Measurements from ENCODE around the gene LPGAT1. TPM values are rescaled to one million over a fixed set of nuclear protein-coding genes. Genes with fewer than 3 reads are reported as not detected.

The LPGAT1 gene
- total RNA-seq, 1 experiment from 2014 or later: 53.3 TPM

GRCh38 chr1:211800925-211801607 is 29.5 kb downstream of the LPGAT1 start:
- Histone ChIP-seq H3K4me2 (ENCODE audit: low read depth, low read length, poor library complexity, severe bottlenecking) (no peak overlapping the region), H4K20me1 (ENCODE audit: insufficient read depth, low read depth, low read length) (no peaks in the 10 kb centered on the region), H3K27me3 (ENCODE audit: low read length) (no peaks in the 10 kb centered on the region), H3K9me3 (ENCODE audit: low read length) (peaks cover 11% of the 10 kb centered on the region), H2AFZ (ENCODE audit: low read length) (no peak overlapping the region), H3K9me2 (replicated peaks; ENCODE audit: insufficient read depth, low read length) (no peaks in the 10 kb centered on the region), H3K9ac (ENCODE audit: low read length) (no peak overlapping the region), H3K4me1 (ENCODE audit: low read length) (no peaks in the 10 kb centered on the region), H3K4me3 (ENCODE audit: low read length) (no peak overlapping the region), H3K79me2 (ENCODE audit: low read length) (peaks cover 79% of the 10 kb centered on the region), H3K36me3 (ENCODE audit: insufficient read depth, low read length) (peaks cover 29% of the 10 kb centered on the region), H3K27ac (ENCODE audit: low read length) (no peak overlapping the region)
- DNase-seq: no peak

GRCh38 chr1:211797994-211798393 is 32.6 kb downstream of the LPGAT1 start:
- no peak overlapping the region for H3K27ac ChIP-seq (ENCODE audit: low read length)
- peaks cover 80% of the 10 kb centered on the region for H3K79me2 ChIP-seq (ENCODE audit: low read length)
- H3K9me3 ChIP-seq (ENCODE audit: low read length): peaks cover 4% of the 10 kb centered on the region
- H3K9me2 ChIP-seq (replicated peaks; ENCODE audit: insufficient read depth, low read length): no peaks in the 10 kb centered on the region
- H4K20me1 ChIP-seq (ENCODE audit: insufficient read depth, low read depth, low read length): no peaks in the 10 kb centered on the region
- no peaks in the 10 kb centered on the region for H3K4me1 ChIP-seq (ENCODE audit: low read length)
- no peak overlapping the region for H3K4me3 ChIP-seq (ENCODE audit: low read length)
- H3K9ac ChIP-seq (ENCODE audit: low read length): no peak overlapping the region
- no peak overlapping the region for H2AFZ ChIP-seq (ENCODE audit: low read length)
- DNase-seq: no peak
- peaks cover 11% of the 10 kb centered on the region for H3K36me3 ChIP-seq (ENCODE audit: insufficient read depth, low read length)
- H3K4me2 ChIP-seq (ENCODE audit: low read depth, low read length, poor library complexity, severe bottlenecking): no peak overlapping the region
- H3K27me3 ChIP-seq (ENCODE audit: low read length): no peaks in the 10 kb centered on the region

GRCh38 chr1:211791979-211792378 is 38.6 kb downstream of the LPGAT1 start:
- Histone ChIP-seq H4K20me1 (ENCODE audit: insufficient read depth, low read depth, low read length) (no peaks in the 10 kb centered on the region), H3K9me2 (replicated peaks; ENCODE audit: insufficient read depth, low read length) (no peaks in the 10 kb centered on the region), H3K9ac (ENCODE audit: low read length) (no peak overlapping the region), H3K4me1 (ENCODE audit: low read length) (no peaks in the 10 kb centered on the region), H3K27ac (ENCODE audit: low read length) (no peak overlapping the region), H3K4me2 (ENCODE audit: low read depth, low read length, poor library complexity, severe bottlenecking) (no peak overlapping the region), H3K36me3 (ENCODE audit: insufficient read depth, low read length) (peaks cover 20% of the 10 kb centered on the region), H2AFZ (ENCODE audit: low read length) (no peak overlapping the region), H3K9me3 (ENCODE audit: low read length) (no peaks in the 10 kb centered on the region), H3K79me2 (ENCODE audit: low read length) (peaks cover 31% of the 10 kb centered on the region), H3K4me3 (ENCODE audit: low read length) (no peak overlapping the region), H3K27me3 (ENCODE audit: low read length) (no peaks in the 10 kb centered on the region)
- no peak for DNase-seq

- Histone ChIP-seq H3K4me2 (ENCODE audit: low read depth, low read length, poor library complexity, severe bottlenecking) (no peak overlapping the region), H3K79me2 (ENCODE audit: low read length) (peaks cover 14% of the 10 kb centered on the region), H3K4me1 (ENCODE audit: low read length) (no peaks in the 10 kb centered on the region), H4K20me1 (ENCODE audit: insufficient read depth, low read depth, low read length) (no peaks in the 10 kb centered on the region), H3K36me3 (ENCODE audit: insufficient read depth, low read length) (peaks cover 23% of the 10 kb centered on the region), H3K27ac (ENCODE audit: low read length) (no peak overlapping the region), H3K4me3 (ENCODE audit: low read length) (no peak overlapping the region), H3K9me2 (replicated peaks; ENCODE audit: insufficient read depth, low read length) (no peaks in the 10 kb centered on the region), H2AFZ (ENCODE audit: low read length) (no peak overlapping the region), H3K27me3 (ENCODE audit: low read length) (no peaks in the 10 kb centered on the region), H3K9ac (ENCODE audit: low read length) (no peak overlapping the region), H3K9me3 (ENCODE audit: low read length) (no peaks in the 10 kb centered on the region)
- no peak for DNase-seq
Observed at GRCh38 chr1:211789641-211790464, 40.7 kb downstream of the LPGAT1 start.

- Histone ChIP-seq H3K9me2 (replicated peaks; ENCODE audit: insufficient read depth, low read length) (no peaks in the 10 kb centered on the region), H3K4me3 (ENCODE audit: low read length) (no peak overlapping the region), H3K36me3 (ENCODE audit: insufficient read depth, low read length) (peaks cover 23% of the 10 kb centered on the region), H4K20me1 (ENCODE audit: insufficient read depth, low read depth, low read length) (no peaks in the 10 kb centered on the region), H3K79me2 (ENCODE audit: low read length) (peaks cover 4% of the 10 kb centered on the region; the same call in 1 of the 2 replicates), H3K4me2 (ENCODE audit: low read depth, low read length, poor library complexity, severe bottlenecking) (no peak overlapping the region), H3K9me3 (ENCODE audit: low read length) (no peaks in the 10 kb centered on the region), H3K4me1 (ENCODE audit: low read length) (no peaks in the 10 kb centered on the region), H3K27me3 (ENCODE audit: low read length) (no peaks in the 10 kb centered on the region), H2AFZ (ENCODE audit: low read length) (no peak overlapping the region), H3K27ac (ENCODE audit: low read length) (no peak overlapping the region), H3K9ac (ENCODE audit: low read length) (no peak overlapping the region)
- no peak for DNase-seq
Observed at GRCh38 chr1:211788626-211789025, 41.9 kb downstream of the LPGAT1 start.

- H3K27me3 ChIP-seq (ENCODE audit: low read length): no peaks in the 10 kb centered on the region
- H3K4me3 ChIP-seq (ENCODE audit: low read length): no peak overlapping the region
- peaks cover 5% of the 10 kb centered on the region; the same call in 1 of the 2 replicates for H3K36me3 ChIP-seq (ENCODE audit: insufficient read depth, low read length)
- H3K27ac ChIP-seq (ENCODE audit: low read length): no peak overlapping the region
- no peaks in the 10 kb centered on the region for H3K4me1 ChIP-seq (ENCODE audit: low read length)
- no peak overlapping the region for H3K9ac ChIP-seq (ENCODE audit: low read length)
- H3K9me2 ChIP-seq (replicated peaks; ENCODE audit: insufficient read depth, low read length): no peaks in the 10 kb centered on the region
- H4K20me1 ChIP-seq (ENCODE audit: insufficient read depth, low read depth, low read length): no peaks in the 10 kb centered on the region
- DNase-seq: no peak
- no peak overlapping the region for H2AFZ ChIP-seq (ENCODE audit: low read length)
- no peak overlapping the region for H3K4me2 ChIP-seq (ENCODE audit: low read depth, low read length, poor library complexity, severe bottlenecking)
- H3K9me3 ChIP-seq (ENCODE audit: low read length): no peaks in the 10 kb centered on the region
- no peaks in the 10 kb centered on the region for H3K79me2 ChIP-seq (ENCODE audit: low read length)
Observed at GRCh38 chr1:211783897-211784296, 46.7 kb downstream of the LPGAT1 start.

GRCh38 chr1:211783266-211783665 is 47.3 kb downstream of the LPGAT1 start:
- H3K79me2 ChIP-seq (ENCODE audit: low read length): no peaks in the 10 kb centered on the region
- H2AFZ ChIP-seq (ENCODE audit: low read length): no peak overlapping the region
- H4K20me1 ChIP-seq (ENCODE audit: insufficient read depth, low read depth, low read length): no peaks in the 10 kb centered on the region
- H3K4me1 ChIP-seq (ENCODE audit: low read length): no peaks in the 10 kb centered on the region
- no peak overlapping the region for H3K27ac ChIP-seq (ENCODE audit: low read length)
- H3K36me3 ChIP-seq (ENCODE audit: insufficient read depth, low read length): peaks cover 5% of the 10 kb centered on the region; the same call in 1 of the 2 replicates
- no peaks in the 10 kb centered on the region for H3K9me2 ChIP-seq (replicated peaks; ENCODE audit: insufficient read depth, low read length)
- H3K4me3 ChIP-seq (ENCODE audit: low read length): no peak overlapping the region
- DNase-seq: no peak
- H3K9me3 ChIP-seq (ENCODE audit: low read length): no peaks in the 10 kb centered on the region
- no peaks in the 10 kb centered on the region for H3K27me3 ChIP-seq (ENCODE audit: low read length)
- H3K4me2 ChIP-seq (ENCODE audit: low read depth, low read length, poor library complexity, severe bottlenecking): no peak overlapping the region
- H3K9ac ChIP-seq (ENCODE audit: low read length): no peak overlapping the region

- Histone ChIP-seq H3K36me3 (ENCODE audit: insufficient read depth, low read length) (peaks cover 12% of the 10 kb centered on the region; the same call in 1 of the 2 replicates), H3K4me2 (ENCODE audit: low read depth, low read length, poor library complexity, severe bottlenecking) (no peak overlapping the region), H3K9me3 (ENCODE audit: low read length) (no peaks in the 10 kb centered on the region), H3K4me3 (ENCODE audit: low read length) (no peak overlapping the region), H3K4me1 (ENCODE audit: low read length) (no peaks in the 10 kb centered on the region), H3K27ac (ENCODE audit: low read length) (no peak overlapping the region), H3K9ac (ENCODE audit: low read length) (no peak overlapping the region), H2AFZ (ENCODE audit: low read length) (no peak overlapping the region), H3K9me2 (replicated peaks; ENCODE audit: insufficient read depth, low read length) (no peaks in the 10 kb centered on the region), H3K79me2 (ENCODE audit: low read length) (no peaks in the 10 kb centered on the region), H3K27me3 (ENCODE audit: low read length) (no peaks in the 10 kb centered on the region), H4K20me1 (ENCODE audit: insufficient read depth, low read depth, low read length) (no peaks in the 10 kb centered on the region)
- DNase-seq: no peak
Observed at GRCh38 chr1:211781260-211781659, 49.3 kb downstream of the LPGAT1 start.

Measured in Karpas-422 (cell line).